Suprapubic skin (tissue), 4 donors: ENCODE data around the gene PDE4D.

ENCODE experiments used
- EP300 ChIP-seq: sonication (generic); formaldehyde crosslinking; IDR thresholded peaks from one replicate; pipeline ENCODE4 v1.6.1; 2017; ENCODE audit warnings: antibody characterized with exemption
- POLR2AphosphoS5 ChIP-seq, 3 donors: sonication (generic); formaldehyde crosslinking; IDR thresholded peaks; one replicate each; pipeline ENCODE4 v1.6.1; 2017; ENCODE audit warnings: antibody characterized with exemption in 3 of 3
- TF ChIP-seq, protein P1 (sequence below), 2 donors: fragments of 200-600 bp in 1 of 2; fragments of 450-650 bp in 1 of 2; sonication (generic) in 1 of 2; IDR thresholded peaks; one replicate each; pipeline ENCODE4 v1.5.1; 2016 to 2019; ENCODE audit warnings: antibody characterized with exemption in 2 of 2, mild to moderate bottlenecking in 1 of 2, moderate library complexity in 1 of 2

DNA sequence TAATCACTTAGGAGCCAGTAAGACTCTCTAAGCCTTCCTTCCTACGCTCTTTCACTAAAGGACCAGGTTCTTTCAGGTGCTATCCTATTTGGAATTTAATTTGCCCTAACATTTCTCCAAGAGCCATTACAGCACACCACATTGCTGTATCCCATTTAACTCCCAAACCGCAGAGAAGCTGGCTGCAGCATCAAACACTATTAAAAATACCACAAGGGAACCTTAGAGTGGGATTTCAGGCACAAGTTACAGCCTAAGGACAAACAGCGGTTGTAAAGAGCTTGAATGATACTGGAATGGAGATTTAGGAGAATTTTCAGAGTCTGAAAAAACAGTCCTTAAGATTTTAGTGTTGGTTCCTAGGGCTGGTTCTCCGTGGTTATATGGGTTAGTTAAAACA is 744.3 kb downstream of the PDE4D start:
- TF ChIP-seq, protein P1, sequence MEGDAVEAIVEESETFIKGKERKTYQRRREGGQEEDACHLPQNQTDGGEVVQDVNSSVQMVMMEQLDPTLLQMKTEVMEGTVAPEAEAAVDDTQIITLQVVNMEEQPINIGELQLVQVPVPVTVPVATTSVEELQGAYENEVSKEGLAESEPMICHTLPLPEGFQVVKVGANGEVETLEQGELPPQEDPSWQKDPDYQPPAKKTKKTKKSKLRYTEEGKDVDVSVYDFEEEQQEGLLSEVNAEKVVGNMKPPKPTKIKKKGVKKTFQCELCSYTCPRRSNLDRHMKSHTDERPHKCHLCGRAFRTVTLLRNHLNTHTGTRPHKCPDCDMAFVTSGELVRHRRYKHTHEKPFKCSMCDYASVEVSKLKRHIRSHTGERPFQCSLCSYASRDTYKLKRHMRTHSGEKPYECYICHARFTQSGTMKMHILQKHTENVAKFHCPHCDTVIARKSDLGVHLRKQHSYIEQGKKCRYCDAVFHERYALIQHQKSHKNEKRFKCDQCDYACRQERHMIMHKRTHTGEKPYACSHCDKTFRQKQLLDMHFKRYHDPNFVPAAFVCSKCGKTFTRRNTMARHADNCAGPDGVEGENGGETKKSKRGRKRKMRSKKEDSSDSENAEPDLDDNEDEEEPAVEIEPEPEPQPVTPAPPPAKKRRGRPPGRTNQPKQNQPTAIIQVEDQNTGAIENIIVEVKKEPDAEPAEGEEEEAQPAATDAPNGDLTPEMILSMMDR (IDR thresholded peaks at IDR 0.05) = no peak
- TF ChIP-seq POLR2AphosphoS5 (IDR thresholded peaks at IDR 0.05) (no peak), EP300 (no peak)
